ENCODE measurements around the gene RHCE. TPM values are rescaled to one million over a fixed set of nuclear protein-coding genes. Genes with fewer than 3 reads are reported as not detected.
"Not testable (repeated sequence)": the region's sequence is repeated elsewhere in the genome, so short reads cannot be mapped to it uniquely, and the experiment has no call there.

The RHCE gene
- total RNA-seq, 4 donors from 2014 or later: 0.33 to 1.5 (median 0.39) TPM; not detected in 1

GRCh38 chr1:25451908-25452307 is 31.3 kb upstream of the RHCE start:
- intact Hi-C loops (cut with DNase I): no loop called here
- Histone ChIP-seq H3K9me3 (no peaks in the 10 kb centered on the region), H3K36me3 (peaks cover 5 to 7% of the 10 kb centered on the region in 2 donors), H3K27me3 (no peaks in the 10 kb centered on the region), H3K27ac (no peak overlapping the region), H3K4me1 (no peaks in the 10 kb centered on the region), H3K4me3 (replicated peaks in 1 of 3) (no peak overlapping the region)
- 91 to 99% methylated on average over 3 of the region's 3 CpGs for WGBS, 2 donors
- DNase-seq: no peak
- TF ChIP-seq POLR2A (IDR thresholded peaks at IDR 0.05) (no peak), CTCF (IDR thresholded peaks at IDR 0.05) (no peak)

GRCh38 chr1:25450891-25451290 is 30.3 kb upstream of the RHCE start:
- TF ChIP-seq POLR2A (IDR thresholded peaks at IDR 0.05): no peak
- no peak for TF ChIP-seq CTCF (IDR thresholded peaks at IDR 0.05)
- Histone ChIP-seq H3K4me1 (peaks cover 0 to 3% of the 10 kb centered on the region in 2 donors), H3K36me3 (peaks cover 5 to 6% of the 10 kb centered on the region in 2 donors), H3K9me3 (no peaks in the 10 kb centered on the region), H3K27ac (no peak overlapping the region), H3K27me3 (no peaks in the 10 kb centered on the region), H3K4me3 (replicated peaks in 1 of 3) (no peak overlapping the region)
- WGBS, 2 donors: 87 to 98% methylated on average over 2 of the region's 2 CpGs
- intact Hi-C loops (cut with DNase I): no loop called here
- DNase-seq: no peak

- Histone ChIP-seq H3K9me3 (no peaks in the 10 kb centered on the region), H3K4me3 (replicated peaks in 1 of 3) (no peak overlapping the region), H3K27ac (no peak overlapping the region), H3K36me3 (no peaks in the 10 kb centered on the region), H3K4me1 (peaks cover 0 to 6% of the 10 kb centered on the region in 2 donors), H3K27me3 (no peaks in the 10 kb centered on the region)
- intact Hi-C loops (cut with DNase I): no loop called here
- no peak for DNase-seq
- TF ChIP-seq POLR2A (IDR thresholded peaks at IDR 0.05): no peak
- TF ChIP-seq CTCF (IDR thresholded peaks at IDR 0.05): no peak
Observed at GRCh38 chr1:25447547-25447946, 26.9 kb upstream of the RHCE start.

GRCh38 chr1:25445993-25446538 is 25.4 kb upstream of the RHCE start:
- Histone ChIP-seq H3K4me1 (peaks cover 0 to 13% of the 10 kb centered on the region in 2 donors), H3K36me3 (no peaks in the 10 kb centered on the region), H3K4me3 (replicated peaks in 1 of 3) (no peak overlapping the region), H3K9me3 (no peaks in the 10 kb centered on the region), H3K27ac (no peak overlapping the region), H3K27me3 (no peaks in the 10 kb centered on the region)
- no peak for DNase-seq
- intact Hi-C loops (cut with DNase I): no loop called here
- no peak for TF ChIP-seq POLR2A (IDR thresholded peaks at IDR 0.05)
- TF ChIP-seq CTCF (IDR thresholded peaks at IDR 0.05): no peak
- 74 to 75% methylated on average over 2 of the region's 2 CpGs for WGBS, 2 donors

- H3K27ac ChIP-seq; H3K27me3 ChIP-seq; H3K9me3 ChIP-seq; H3K36me3 ChIP-seq; DNase-seq; intact Hi-C loops (cut with DNase I); H3K4me3 ChIP-seq (replicated peaks in 1 of 3): not testable (repeated sequence)
- WGBS, 2 donors: 91 to 93% methylated on average over 5 of the region's 5 CpGs
- H3K4me1 ChIP-seq: peaks cover 0 to 13% of the 10 kb centered on the region in 2 donors
Observed at GRCh38 chr1:25444604-25445003, 24.0 kb upstream of the RHCE start.
